Esophagus squamous epithelium (tissue), 4 donors: ENCODE data around the gene TMEM184A.

Experiments used
- POLR2A ChIP-seq, 4 donors: fragments of 450-650 bp; IDR thresholded peaks; one replicate each; pipeline ENCODE4 v1.6.1; 2017; ENCODE audit warnings: antibody characterized with exemption in 4 of 4, mild to moderate bottlenecking in 4 of 4, moderate library complexity in 3 of 4
- TF ChIP-seq, protein P1 (sequence below), 6 experiments: fragments of 450-650 bp in 4 of 6; fragments of 200-600 bp in 2 of 6; sonication (generic) in 2 of 6; IDR thresholded peaks; one replicate each; pipeline ENCODE4 v1.5.1; 2016 to 2019; ENCODE audit warnings: antibody characterized with exemption in 6 of 6, mild to moderate bottlenecking in 4 of 6, moderate library complexity in 4 of 6

DNA sequence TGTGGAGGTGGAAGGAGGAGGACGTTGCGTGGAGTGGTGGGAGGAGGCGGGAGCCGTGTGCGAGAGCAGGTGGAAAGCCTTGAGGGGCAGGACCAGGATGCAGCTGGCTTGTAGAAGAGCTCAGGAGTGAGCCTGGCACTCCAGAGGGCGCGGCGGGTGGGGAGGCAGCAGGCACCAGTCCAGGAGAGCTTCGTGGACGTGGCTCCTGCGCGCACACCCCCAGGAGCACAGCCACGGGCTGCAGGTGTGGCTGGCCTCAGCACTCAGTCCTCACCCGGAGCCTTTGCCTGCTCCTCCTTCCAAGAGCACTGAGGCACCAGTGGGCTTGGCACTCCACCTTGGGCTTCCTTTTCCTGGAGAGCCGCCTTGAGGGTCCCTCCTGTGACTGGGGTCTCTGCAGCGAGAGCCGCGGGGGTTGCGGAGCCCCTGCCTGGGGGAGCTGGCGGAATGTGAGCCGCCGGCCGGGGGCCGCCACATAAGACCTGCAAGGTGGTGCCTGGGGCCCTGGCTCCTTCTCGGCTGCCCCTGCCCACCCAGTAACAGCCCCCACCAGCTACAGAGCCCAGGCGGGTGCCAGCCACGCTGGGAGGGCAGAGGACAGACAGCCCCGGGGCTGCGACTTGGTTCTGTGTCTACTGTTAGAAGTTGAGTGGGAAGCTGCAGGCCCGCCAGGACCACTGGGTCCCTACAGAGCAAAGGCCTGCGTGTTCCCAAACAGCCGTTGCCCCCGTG, 14.4 kb downstream of the TMEM184A start:
- TF ChIP-seq, protein P1, sequence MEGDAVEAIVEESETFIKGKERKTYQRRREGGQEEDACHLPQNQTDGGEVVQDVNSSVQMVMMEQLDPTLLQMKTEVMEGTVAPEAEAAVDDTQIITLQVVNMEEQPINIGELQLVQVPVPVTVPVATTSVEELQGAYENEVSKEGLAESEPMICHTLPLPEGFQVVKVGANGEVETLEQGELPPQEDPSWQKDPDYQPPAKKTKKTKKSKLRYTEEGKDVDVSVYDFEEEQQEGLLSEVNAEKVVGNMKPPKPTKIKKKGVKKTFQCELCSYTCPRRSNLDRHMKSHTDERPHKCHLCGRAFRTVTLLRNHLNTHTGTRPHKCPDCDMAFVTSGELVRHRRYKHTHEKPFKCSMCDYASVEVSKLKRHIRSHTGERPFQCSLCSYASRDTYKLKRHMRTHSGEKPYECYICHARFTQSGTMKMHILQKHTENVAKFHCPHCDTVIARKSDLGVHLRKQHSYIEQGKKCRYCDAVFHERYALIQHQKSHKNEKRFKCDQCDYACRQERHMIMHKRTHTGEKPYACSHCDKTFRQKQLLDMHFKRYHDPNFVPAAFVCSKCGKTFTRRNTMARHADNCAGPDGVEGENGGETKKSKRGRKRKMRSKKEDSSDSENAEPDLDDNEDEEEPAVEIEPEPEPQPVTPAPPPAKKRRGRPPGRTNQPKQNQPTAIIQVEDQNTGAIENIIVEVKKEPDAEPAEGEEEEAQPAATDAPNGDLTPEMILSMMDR (IDR thresholded peaks at IDR 0.05) = no peak
- no peak for TF ChIP-seq POLR2A (IDR thresholded peaks at IDR 0.05)
